ENCODE results near the gene KCNG3. TPM values are rescaled to one million over a fixed set of nuclear protein-coding genes. Genes with fewer than 3 reads are reported as not detected.

The KCNG3 gene
- total RNA-seq, 1 donor from 2014 or later = 0.31 TPM

GRCh38 chr2:42442774-42443173 lies 51.0 kb downstream of the KCNG3 start:
- Mint-ChIP-seq H3K36me3 (ENCODE audit: insufficient read depth) (no peaks in the 10 kb centered on the region), H3K9me3 (ENCODE audit: low read depth) (no peaks in the 10 kb centered on the region), H3K27ac (no peak overlapping the region), H3K27me3 (no peaks in the 10 kb centered on the region), H3K4me1 (ENCODE audit: low read depth) (no peaks in the 10 kb centered on the region), H3K4me3 (ENCODE audit: low read depth) (no peak overlapping the region)
- no peak for DNase-seq (ENCODE audit: low spot score, unreplicated experiment)
- TF ChIP-seq, protein P1, sequence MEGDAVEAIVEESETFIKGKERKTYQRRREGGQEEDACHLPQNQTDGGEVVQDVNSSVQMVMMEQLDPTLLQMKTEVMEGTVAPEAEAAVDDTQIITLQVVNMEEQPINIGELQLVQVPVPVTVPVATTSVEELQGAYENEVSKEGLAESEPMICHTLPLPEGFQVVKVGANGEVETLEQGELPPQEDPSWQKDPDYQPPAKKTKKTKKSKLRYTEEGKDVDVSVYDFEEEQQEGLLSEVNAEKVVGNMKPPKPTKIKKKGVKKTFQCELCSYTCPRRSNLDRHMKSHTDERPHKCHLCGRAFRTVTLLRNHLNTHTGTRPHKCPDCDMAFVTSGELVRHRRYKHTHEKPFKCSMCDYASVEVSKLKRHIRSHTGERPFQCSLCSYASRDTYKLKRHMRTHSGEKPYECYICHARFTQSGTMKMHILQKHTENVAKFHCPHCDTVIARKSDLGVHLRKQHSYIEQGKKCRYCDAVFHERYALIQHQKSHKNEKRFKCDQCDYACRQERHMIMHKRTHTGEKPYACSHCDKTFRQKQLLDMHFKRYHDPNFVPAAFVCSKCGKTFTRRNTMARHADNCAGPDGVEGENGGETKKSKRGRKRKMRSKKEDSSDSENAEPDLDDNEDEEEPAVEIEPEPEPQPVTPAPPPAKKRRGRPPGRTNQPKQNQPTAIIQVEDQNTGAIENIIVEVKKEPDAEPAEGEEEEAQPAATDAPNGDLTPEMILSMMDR (IDR thresholded peaks at IDR 0.05; ENCODE audit: unreplicated experiment) = no peak

DNA sequence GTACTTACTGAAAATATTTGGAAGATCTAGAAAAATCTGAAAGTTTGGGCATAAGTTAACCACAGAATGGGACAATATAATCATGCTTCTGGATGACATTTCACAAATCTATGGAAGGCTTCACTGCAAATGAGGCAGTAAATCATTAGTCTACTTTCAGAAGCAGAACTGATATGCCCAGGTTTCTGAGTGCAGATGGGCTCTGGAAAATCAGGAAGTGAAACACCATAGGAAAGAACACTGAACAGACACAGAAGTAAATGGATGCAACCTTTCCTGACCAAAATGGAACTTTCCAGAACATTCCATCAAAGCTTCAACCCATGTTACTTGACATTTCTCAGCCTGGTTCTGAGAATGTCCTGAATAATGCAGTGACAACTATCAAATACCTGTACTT lies 55.1 kb downstream of the KCNG3 start:
- Mint-ChIP-seq H3K36me3 (ENCODE audit: insufficient read depth) (no peaks in the 10 kb centered on the region), H3K9me3 (ENCODE audit: low read depth) (no peaks in the 10 kb centered on the region), H3K27ac (no peak overlapping the region), H3K27me3 (no peaks in the 10 kb centered on the region), H3K4me3 (ENCODE audit: low read depth) (no peak overlapping the region), H3K4me1 (ENCODE audit: low read depth) (no peaks in the 10 kb centered on the region)
- TF ChIP-seq, protein P1 (IDR thresholded peaks at IDR 0.05; ENCODE audit: unreplicated experiment) = no peak
- DNase-seq (ENCODE audit: low spot score, unreplicated experiment) = no peak

DNA sequence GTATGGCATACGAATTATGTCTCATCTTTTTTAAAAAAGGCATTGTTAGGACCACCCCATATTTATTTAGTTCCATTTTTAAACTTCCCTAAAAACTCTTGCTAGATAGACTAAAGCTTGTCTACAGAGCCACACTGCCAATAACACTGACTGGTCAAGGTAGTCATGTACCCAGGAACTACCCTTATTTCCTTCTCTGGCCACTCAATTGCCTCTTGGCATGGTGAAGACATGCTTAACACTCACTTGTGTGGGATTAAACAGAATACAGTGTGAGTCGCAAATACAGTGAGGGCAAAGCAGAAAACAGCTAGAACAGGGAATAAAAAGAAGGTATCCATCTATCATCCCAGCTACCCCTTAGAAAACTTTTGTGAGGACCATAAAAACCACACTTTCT lies 57.4 kb downstream of the KCNG3 start:
- TF ChIP-seq, protein P1 (IDR thresholded peaks at IDR 0.05; ENCODE audit: unreplicated experiment) = no peak
- Mint-ChIP-seq H3K9me3 (ENCODE audit: low read depth) (no peaks in the 10 kb centered on the region), H3K4me1 (ENCODE audit: low read depth) (no peaks in the 10 kb centered on the region), H3K4me3 (ENCODE audit: low read depth) (no peak overlapping the region), H3K27ac (no peak overlapping the region), H3K27me3 (no peaks in the 10 kb centered on the region), H3K36me3 (ENCODE audit: insufficient read depth) (no peaks in the 10 kb centered on the region)
- DNase-seq (ENCODE audit: low spot score, unreplicated experiment) = no peak

DNA sequence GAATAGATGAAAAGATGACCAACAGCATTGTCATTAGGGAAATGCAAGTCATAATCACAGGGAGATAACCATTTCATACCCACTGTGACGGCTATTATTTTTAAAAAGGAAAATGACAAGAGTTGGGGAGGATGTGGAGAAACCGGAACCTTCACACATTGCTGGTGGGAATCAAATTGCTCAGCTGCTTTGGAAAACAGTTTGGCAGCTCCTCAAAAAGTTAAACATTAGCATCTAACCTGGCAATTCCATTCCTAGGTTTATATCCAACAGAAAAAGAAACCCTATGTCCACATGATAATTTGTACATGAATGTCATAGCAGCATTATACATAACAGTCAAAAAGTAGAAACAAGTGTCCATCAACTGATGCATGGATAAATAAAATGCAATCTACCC lies 58.2 kb downstream of the KCNG3 start:
- no peaks in the 10 kb centered on the region for H3K9me3 Mint-ChIP-seq (ENCODE audit: low read depth)
- DNase-seq (ENCODE audit: low spot score, unreplicated experiment) = no peak
- H3K4me1 Mint-ChIP-seq (ENCODE audit: low read depth) = no peaks in the 10 kb centered on the region
- no peaks in the 10 kb centered on the region for H3K27me3 Mint-ChIP-seq
- TF ChIP-seq, protein P1 (IDR thresholded peaks at IDR 0.05; ENCODE audit: unreplicated experiment) = no peak
- H3K36me3 Mint-ChIP-seq (ENCODE audit: insufficient read depth) = no peaks in the 10 kb centered on the region
- no peak overlapping the region for H3K4me3 Mint-ChIP-seq (ENCODE audit: low read depth)
- H3K27ac Mint-ChIP-seq = no peak overlapping the region

DNA sequence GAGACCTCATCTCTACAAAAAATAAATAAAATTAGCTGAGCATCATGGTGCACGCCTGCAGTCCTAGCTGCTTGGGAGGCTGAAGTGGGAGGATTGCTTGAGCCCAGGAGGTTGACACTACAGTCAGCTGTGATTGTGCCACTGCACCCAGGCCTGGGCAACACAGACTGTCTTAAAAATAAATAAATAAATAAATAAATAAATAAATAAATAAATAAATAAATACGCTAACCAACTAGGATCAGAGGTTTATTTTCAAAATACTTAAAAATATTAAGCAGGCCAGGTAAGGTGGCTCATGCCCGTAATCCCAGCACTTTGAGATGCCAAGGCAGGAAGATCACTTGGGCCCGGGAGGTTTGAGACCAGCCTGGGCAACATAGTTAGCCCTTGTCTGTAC lies 63.6 kb downstream of the KCNG3 start:
- no peak for DNase-seq (ENCODE audit: low spot score, unreplicated experiment)
- TF ChIP-seq, protein P1 (IDR thresholded peaks at IDR 0.05; ENCODE audit: unreplicated experiment) = no peak
- no peak overlapping the region for H3K4me3 Mint-ChIP-seq (ENCODE audit: low read depth)
- H3K9me3 Mint-ChIP-seq (ENCODE audit: low read depth) = no peaks in the 10 kb centered on the region
- H3K27me3 Mint-ChIP-seq = no peaks in the 10 kb centered on the region
- H3K4me1 Mint-ChIP-seq (ENCODE audit: low read depth) = no peaks in the 10 kb centered on the region
- no peaks in the 10 kb centered on the region for H3K36me3 Mint-ChIP-seq (ENCODE audit: insufficient read depth)
- H3K27ac Mint-ChIP-seq = no peak overlapping the region
